Putamen (tissue), 1 donor: ENCODE measurements around the gene PARVB.

Experiments
- DNase-seq: peaks from one replicate; pipeline ENCODE4 v3.0.0-alpha.2; 2016; ENCODE audit warnings: low spot score

Gene PARVB

GRCh38 chr22:44185237-44186120, 161.4 kb downstream of the PARVB start:
- no peak for DNase-seq

DNA sequence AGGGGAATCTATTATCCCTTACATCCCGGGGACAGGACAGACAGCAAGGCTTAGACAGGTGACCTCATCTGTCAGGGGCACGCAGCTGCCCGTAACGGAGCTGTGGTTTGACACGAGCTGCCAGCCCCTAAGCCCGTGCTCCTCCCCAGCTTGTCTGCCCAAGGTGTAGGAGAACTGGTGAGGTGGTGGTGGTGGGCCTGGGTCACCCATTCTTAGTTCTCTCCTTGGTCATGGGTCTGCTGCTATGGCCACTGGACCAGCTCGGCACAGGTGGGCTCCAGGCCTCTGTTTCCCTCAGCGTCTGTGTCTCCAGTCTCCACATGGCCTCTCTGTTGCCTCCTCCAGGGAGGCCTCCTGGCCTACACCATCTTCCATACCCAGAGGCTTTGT, 162.0 kb downstream of the PARVB start:
- DNase-seq = no peak

GRCh38 chr22:44186737-44187136, 162.6 kb downstream of the PARVB start:
- no peak for DNase-seq

- DNase-seq = no peak
These were observed 163.6 kb downstream of the PARVB start for GRCh38 chr22:44187652-44188230.

GRCh38 chr22:44188316-44188715, 164.2 kb downstream of the PARVB start:
- no peak for DNase-seq

- no peak for DNase-seq
These were observed 165.0 kb downstream of the PARVB start for GRCh38 chr22:44188986-44189630.

- DNase-seq = no peak
These were observed 166.4 kb downstream of the PARVB start for GRCh38 chr22:44190381-44190976.

DNA sequence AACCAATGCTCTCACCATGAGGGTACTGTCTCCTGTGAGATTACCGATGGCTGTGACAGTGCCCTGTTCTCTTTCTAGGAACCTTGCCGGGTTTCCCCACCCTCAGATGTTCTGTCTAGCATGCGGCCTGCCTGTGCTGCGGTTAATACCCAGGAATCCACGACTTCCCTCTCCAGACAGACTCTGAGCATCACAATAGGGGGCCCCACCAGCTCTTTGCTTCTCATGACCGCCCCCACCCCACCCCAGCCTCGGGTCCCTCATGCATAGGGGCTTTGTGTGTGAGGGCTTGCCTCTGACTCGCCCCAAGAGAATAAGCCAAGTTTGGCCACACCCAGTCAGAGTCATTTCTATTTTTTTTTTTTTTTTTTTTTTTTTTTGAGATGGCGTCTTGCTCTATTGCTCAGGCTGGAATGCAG, 166.9 kb downstream of the PARVB start:
- DNase-seq = no peak

- no peak for DNase-seq
These were observed 168.2 kb downstream of the PARVB start for GRCh38 chr22:44192098-44192815.

DNA sequence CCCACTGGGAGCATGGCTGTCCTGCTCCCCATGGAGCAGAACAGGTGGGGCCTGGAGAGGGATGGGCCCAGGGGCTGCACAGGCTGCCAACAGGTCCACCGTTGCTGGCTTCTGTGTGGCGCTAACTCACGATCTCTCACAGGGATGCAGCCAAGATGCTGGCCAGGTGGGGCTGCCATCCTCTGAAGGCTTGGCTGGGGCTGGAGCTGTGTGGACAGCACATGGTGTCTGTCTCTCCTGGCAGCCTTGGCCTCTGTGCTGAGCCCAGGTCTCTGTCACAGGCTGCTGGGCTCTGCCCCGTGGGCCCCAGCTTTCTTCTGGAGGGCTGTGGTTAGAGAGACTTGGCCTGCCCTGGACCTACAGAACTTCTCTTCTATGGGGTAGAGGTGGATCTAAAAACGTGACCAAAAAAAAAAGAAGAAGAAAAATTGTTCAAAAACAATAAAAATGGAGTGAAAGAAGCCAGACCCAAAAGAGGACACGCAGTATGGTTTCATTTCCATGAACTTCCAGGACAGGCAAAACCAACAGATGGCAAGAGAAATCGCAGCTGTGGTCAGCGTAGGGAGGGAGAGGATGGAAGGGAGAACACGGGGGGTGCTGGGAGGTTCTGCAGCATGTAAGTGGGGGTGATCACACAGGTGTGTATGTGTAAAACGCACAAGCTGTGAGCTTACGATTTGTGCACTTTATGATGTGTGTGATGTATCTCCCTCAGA, 168.9 kb downstream of the PARVB start:
- no peak for DNase-seq

GRCh38 chr22:44193535-44193891, 169.4 kb downstream of the PARVB start:
- DNase-seq = no peak

DNA sequence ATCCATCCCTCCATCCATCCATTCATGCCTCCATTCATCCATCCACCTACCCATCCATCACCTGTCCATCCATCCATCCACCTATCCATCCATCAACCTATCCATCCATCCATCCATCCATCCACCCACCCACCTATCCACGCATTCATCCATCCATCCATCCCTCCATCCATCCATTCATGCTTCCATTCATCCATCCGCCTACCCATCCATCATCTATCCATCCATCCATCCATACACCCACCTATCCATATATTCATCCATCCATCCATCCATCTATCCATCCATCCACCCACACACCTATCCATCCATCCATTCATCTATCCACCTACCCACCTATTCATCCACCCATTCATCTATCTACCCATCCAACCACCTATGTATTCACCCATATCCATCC, 170.5 kb downstream of the PARVB start:
- no peak for DNase-seq

DNA sequence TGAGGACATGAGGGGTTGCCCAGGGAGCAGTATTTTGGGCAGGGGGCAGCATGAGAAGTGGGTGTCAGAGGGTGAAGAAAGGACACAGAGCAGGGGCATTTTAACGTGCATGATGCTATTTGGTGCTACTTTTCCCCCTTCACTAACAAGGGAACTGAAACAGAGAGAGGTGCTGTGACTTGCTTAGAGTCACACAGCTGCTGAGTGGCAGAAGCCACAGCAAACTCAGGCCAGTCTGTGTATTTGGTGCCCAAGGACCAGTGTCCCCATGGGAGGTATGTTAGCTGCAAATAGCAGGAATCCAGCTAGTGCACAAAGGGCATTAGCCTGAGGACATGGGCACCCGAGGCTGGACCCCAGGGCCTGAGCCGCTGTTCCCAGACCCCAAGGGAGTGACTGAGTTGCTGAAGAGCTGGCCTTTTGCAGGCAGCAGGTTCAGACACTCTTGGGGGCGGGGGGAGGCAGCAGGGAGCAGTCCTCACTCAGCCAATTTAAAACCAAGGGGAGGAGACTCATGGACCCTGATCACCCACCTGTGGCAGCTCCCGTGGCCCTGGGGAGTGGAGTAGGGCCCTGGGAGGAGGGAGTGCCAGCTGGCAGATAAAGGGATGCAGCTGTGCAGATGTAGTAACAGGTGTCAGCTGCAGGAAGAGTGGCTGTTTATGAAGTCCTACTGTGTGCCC, 171.2 kb downstream of the PARVB start:
- no peak for DNase-seq

DNA sequence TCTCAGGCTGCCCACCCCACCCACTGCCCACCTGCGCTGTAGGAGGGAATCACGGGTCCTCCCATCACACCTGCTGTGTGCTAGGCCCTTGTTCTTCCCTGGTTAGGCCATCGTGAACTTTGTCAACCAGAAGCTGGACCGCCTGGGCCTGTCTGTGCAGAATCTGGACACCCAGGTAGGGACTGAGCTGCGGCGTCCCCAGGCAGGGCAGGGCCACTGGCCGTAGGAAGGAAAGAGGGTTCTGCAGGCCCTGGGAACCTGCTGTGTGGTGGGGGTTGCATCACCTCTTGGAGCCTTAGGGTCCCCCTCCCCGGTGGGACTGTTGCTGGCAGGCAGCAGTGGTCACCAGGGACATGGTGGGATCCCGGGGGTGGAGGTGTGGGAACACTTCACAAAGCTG, 172.1 kb downstream of the PARVB start:
- DNase-seq = no peak

DNA sequence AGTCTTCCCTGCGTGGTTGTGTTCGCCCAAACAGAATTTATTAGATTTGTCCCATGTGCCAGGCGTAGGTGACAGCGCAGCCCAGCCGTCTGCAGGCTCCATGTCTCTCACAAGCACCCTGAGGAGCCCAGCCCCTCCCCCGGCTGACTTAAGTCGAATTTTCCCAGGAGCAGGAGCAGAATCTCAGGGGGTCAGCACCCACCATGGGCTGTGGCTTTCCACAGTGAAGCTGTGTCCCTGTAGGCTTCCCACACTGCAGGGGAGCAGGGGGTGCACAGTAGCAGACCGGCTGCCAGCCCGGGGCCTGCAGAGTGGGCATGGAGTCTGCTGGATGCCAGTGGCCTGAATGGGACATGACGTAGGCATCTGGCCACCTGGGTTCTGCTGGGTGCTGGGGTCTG, 172.6 kb downstream of the PARVB start:
- DNase-seq = no peak

GRCh38 chr22:44197271-44197670, 173.2 kb downstream of the PARVB start:
- DNase-seq = no peak

DNA sequence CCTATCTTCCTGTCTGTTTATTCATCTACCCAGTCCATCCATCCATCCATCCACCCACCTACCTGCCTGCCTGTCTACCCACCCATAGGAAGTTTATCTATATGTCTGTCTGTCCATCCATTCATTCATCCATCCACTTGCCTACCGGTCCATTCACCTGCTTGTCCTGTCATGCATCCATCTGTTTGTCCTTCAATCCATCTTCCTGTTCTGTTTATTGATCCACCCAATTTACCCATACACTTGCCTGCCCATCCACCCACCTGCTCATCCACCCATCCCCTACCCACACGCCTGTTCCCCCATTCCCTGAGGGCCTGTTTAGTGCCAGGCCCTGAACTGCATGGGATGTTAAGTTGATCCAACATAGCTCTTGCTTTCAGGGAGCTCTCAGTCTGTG, 175.1 kb downstream of the PARVB start:
- no peak for DNase-seq

DNA sequence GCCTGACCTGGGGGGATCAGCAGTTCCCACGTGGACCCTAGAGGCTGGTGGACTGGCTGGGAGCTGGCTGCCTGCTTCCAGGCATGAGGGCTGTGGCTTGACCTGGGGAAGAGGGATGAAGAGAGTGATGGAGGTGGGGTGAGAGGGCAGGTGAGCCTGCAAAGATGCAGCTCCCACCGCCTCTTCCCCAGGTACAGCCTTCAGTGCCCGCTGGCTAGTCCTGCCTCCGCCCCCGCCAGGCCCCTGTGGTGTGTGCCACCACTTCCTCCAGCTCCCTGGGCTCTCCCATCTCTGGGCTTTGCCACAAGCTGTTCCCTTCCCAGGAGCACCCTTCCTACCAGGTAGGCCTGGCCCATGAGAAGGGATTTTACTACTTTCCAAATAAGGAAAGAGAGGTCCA, 175.8 kb downstream of the PARVB start:
- DNase-seq = no peak

DNA sequence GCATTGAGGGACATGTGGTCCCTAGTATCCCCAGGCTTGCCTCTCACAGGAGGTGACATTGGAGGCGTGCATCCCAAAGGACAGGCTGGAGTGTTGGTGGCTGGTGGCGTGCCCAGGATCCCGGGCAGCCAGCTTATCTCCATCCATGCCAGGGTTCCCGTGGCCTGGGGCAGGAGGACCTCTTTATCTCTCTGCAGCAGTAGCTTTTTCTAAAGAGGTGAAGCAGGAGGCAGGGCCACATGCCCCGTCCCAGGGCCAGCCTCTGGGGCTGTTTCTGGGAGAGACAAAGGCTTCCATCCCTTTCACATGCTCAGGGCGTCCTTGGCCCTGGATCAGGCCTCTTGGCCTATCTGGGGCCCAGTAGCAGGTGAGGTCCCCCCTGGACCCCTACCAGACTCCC, 176.3 kb downstream of the PARVB start:
- DNase-seq = no peak

DNA sequence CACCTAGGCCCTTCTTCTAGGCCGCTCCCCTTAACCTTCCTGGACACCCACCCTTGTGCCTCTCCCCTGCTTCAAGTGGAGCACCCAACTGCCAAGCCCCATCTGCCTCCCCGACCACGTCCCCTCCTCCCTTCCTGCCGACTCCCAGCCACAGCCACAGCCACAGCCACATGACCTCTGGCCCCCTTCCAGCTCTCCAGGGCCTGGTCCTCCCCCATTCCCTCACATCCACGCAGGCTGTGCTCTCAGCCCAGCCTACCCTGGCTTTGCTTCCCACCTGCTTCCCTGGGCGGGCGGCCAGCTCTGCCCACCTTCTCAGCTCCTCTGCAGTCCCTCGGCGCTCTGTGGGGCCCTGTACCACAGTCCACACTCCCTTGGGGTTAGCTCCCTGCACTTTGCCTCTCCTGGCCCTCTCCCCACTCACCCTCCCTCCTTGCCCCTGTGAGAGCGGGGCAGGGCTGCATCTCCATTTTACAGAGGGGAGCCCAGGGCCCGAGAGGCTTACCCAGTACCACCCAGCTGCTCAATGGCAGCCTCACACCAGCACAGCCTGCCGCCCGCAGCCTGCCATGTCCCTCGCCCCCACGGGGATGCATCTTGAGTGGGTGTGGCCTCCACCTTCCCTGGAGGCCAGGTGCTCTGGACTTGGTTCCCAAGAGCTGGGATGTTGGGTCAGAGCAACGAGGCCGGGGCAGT, 176.9 kb downstream of the PARVB start:
- no peak for DNase-seq
